ENCODE measurements around the gene EEIG1. TPM values are rescaled to one million over a fixed set of nuclear protein-coding genes. Genes with fewer than 3 reads are reported as not detected.

The EEIG1 gene
- total and polyA plus RNA-seq, 10 of the 15 experiments (the other 5 are each of a cell fraction or from before 2014, with no cell fraction given) = 1.2 to 75.9 (median 9.0) TPM

DNA sequence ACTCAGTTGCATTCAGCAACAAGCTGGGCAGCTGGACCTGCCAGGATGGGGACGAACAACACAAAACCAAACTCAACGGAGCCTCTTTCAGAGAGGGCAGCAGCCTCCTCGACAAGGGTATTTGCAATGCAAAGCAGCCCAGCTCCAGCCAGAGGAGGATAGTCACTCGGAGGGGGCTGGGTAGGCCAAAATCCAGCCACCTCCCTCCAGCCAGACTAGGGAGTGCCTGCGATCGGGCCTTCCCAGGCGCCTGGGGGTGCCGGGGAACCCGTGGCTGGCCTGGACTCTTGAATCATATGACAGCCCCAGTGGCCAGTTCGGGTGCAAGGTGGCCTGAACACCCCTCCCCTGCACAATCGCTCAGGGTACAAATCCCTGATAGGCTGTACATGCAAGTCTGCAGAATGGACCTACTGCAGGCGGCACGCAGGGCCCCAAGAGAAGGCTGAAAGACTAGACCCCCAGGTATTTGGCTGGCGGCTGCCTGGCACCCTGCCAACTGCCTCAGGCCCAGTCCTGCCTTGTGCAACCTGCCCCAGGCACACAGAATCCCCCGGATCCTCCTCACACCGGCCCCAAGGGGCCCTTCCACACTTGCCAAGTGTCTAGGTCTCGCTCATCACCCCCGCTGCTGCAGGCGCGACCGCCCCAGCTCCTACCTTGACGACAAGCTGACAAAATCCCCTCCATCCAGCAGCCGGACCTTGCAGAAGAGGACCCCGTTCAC lies 1.3 kb downstream of the EEIG1 start:
- H3K4me3 ChIP-seq = peak overlapping the region; percentile 93
- WGBS (ENCODE audit: insufficient coverage, insufficient replicate concordance, low lambda C conversion rate, missing lambda C conversion rate) = 1% methylated on average over 24 of the region's 24 CpGs
- peaks cover 52% of the 10 kb centered on the region for H3K79me2 ChIP-seq (ENCODE audit: control insufficient read depth, insufficient read depth, low read length)
- ATAC-seq = peak; percentile 45
- H3K36me3 ChIP-seq (ENCODE audit: control insufficient read depth in 2 of 2, insufficient read depth in 2 of 2, low read length in 1 of 2) = 0 out of 4 replicates have a peak, but pooled peaks cover 0 to 3% of the 10 kb centered on the region in 2 experiments
- DNase-seq (ENCODE audit: low read depth, low spot score) = no peak
- peak overlapping the region; percentile 52 for H3K27ac ChIP-seq (ENCODE audit: control insufficient read depth, insufficient read depth)
- peaks cover 7% of the 10 kb centered on the region for H4K20me1 ChIP-seq (ENCODE audit: control insufficient read depth, insufficient read depth)
- H3K9me3 ChIP-seq (replicated peaks; ENCODE audit: control insufficient read depth, insufficient read depth, low read length) = no peaks in the 10 kb centered on the region
- no peaks in the 10 kb centered on the region for H3K27me3 ChIP-seq (replicated peaks in 1 of 2; ENCODE audit: control insufficient read depth in 2 of 2, insufficient read depth in 2 of 2, low read length in 1 of 2)
- FAIRE-seq = peak; percentile 78
- RAD21 ChIA-PET (ENCODE audit: unreplicated experiment) = interaction anchor here (0.8 to 2.6 kb wide), 6 partner anchors 9 to 92 kb away, joined by 3 to 12 read pairs (median 4); no protein-coding TSS in a partner anchor
- in situ Hi-C loops (cut with MboI) (no loop called here), intact Hi-C loops (cut with micrococcal nuclease; ENCODE audit: unreplicated experiment) (no loop called here)
- H2AFZ ChIP-seq (ENCODE audit: control insufficient read depth, low read depth, low read length) = no peak overlapping the region; the same call in 1 of the 2 replicates
- H3K4me1 ChIP-seq (ENCODE audit: control insufficient read depth, insufficient read depth, low read length) = peaks cover 50% of the 10 kb centered on the region
- H3K9ac ChIP-seq (ENCODE audit: control insufficient read depth, insufficient read depth, low read length) = peak overlapping the region; percentile 68
- SMC1A ChIA-PET (ENCODE audit: uncharacterized antibody, unreplicated experiment) = interaction anchor here (0.8 to 3.2 kb wide), 11 partner anchors 9 to 97 kb away, joined by 3 to 16 read pairs (median 3); partner anchors contain the start of genes NAIF1 and SLC25A25
- CTCF ChIA-PET = interaction anchor here (0.7 to 7.8 kb wide), 13 partner anchors 9 to 245 kb away, joined by 3 to 63 read pairs (median 3); partner anchors contain the start of gene TOR2A
- no TSS peak for BruUV-seq (replicated peaks)
- POLR2A ChIA-PET = interaction anchor here (0.6 to 4.6 kb wide), 7 partner anchors 8 to 134 kb away, joined by 3 to 22 read pairs (median 4); partner anchors contain the start of gene NAIF1
- TF ChIP-seq CHD2 (IDR thresholded peaks at IDR 0.05; ENCODE audit: borderline replicate concordance, low read depth, low read length) (peak; percentile 62; the same call in 1 of the 2 replicates), POU2F2 (IDR thresholded peaks at IDR 0.05; ENCODE audit: borderline replicate concordance, low read depth, low read length) (peak; percentile 96), TAF1 (IDR thresholded peaks at IDR 0.05; ENCODE audit: borderline replicate concordance, low read depth, low read length) (peak; percentile 48; the same call in 1 of the 2 replicates), EP300 (IDR thresholded peaks at IDR 0.05; ENCODE audit: borderline replicate concordance in 1 of 2, control insufficient read depth in 1 of 2, low read depth in 2 of 2, low read length in 2 of 2) (0 out of 4 replicates have a peak, but pooled peaks of 1 of the 2 experiments have one; percentile 4), MXI1 (IDR thresholded peaks at IDR 0.05; ENCODE audit: low read depth, low read length) (0 out of 2 replicates have a peak, but pooled peaks have one; percentile 33), GATAD2B (conservative IDR thresholded peaks at IDR 0.05; ENCODE audit: low read depth) (0 out of 2 replicates have a peak, but pooled peaks have one; percentile 19), SMAD1 (IDR thresholded peaks at IDR 0.05; ENCODE audit: low read depth, partially characterized antibody) (peak; percentile 94), BCL11A (IDR thresholded peaks at IDR 0.05; ENCODE audit: low read depth, low read length) (no peak), BHLHE40 (IDR thresholded peaks at IDR 0.05; ENCODE audit: borderline replicate concordance in 1 of 2, low read depth in 2 of 2, low read length in 1 of 2) (0 out of 4 replicates have a peak, but pooled peaks of 1 of the 2 experiments have one; percentile 4), POLR2A (IDR thresholded peaks at IDR 0.05; ENCODE audit: low read depth, low read length) (peak; percentile 71; the same call in 1 of the 2 replicates), CHD4 (IDR thresholded peaks at IDR 0.05) (no peak), FOXK2 (IDR thresholded peaks at IDR 0.05) (no peak)
- TF ChIP-seq, protein P1, sequence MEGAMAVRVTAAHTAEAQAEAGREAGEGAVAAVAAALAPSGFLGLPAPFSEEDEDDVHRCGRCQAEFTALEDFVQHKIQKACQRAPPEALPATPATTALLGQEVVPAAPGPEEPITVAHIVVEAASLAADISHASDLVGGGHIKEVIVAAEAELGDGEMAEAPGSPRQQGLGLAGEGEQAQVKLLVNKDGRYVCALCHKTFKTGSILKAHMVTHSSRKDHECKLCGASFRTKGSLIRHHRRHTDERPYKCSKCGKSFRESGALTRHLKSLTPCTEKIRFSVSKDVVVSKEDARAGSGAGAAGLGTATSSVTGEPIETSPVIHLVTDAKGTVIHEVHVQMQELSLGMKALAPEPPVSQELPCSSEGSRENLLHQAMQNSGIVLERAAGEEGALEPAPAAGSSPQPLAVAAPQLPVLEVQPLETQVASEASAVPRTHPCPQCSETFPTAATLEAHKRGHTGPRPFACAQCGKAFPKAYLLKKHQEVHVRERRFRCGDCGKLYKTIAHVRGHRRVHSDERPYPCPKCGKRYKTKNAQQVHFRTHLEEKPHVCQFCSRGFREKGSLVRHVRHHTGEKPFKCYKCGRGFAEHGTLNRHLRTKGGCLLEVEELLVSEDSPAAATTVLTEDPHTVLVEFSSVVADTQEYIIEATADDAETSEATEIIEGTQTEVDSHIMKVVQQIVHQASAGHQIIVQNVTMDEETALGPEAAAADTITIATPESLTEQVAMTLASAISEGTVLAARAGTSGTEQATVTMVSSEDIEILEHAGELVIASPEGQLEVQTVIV (IDR thresholded peaks at IDR 0.05; ENCODE audit: borderline replicate concordance, partially characterized antibody) = no peak
- TF ChIP-seq, protein P2, sequence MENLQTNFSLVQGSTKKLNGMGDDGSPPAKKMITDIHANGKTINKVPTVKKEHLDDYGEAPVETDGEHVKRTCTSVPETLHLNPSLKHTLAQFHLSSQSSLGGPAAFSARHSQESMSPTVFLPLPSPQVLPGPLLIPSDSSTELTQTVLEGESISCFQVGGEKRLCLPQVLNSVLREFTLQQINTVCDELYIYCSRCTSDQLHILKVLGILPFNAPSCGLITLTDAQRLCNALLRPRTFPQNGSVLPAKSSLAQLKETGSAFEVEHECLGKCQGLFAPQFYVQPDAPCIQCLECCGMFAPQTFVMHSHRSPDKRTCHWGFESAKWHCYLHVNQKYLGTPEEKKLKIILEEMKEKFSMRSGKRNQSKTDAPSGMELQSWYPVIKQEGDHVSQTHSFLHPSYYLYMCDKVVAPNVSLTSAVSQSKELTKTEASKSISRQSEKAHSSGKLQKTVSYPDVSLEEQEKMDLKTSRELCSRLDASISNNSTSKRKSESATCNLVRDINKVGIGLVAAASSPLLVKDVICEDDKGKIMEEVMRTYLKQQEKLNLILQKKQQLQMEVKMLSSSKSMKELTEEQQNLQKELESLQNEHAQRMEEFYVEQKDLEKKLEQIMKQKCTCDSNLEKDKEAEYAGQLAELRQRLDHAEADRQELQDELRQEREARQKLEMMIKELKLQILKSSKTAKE (IDR thresholded peaks at IDR 0.05; ENCODE audit: low read depth, poor library complexity, severe bottlenecking) = peak; percentile 31
- TF ChIP-seq, protein P3, sequence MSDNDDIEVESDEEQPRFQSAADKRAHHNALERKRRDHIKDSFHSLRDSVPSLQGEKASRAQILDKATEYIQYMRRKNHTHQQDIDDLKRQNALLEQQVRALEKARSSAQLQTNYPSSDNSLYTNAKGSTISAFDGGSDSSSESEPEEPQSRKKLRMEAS (IDR thresholded peaks at IDR 0.05; ENCODE audit: low read depth, low read length) = peak; percentile 12; the same call in 1 of the 2 replicates
- peak overlapping the region; percentile 91 for H3K4me2 ChIP-seq (ENCODE audit: control insufficient read depth, insufficient read depth)
